ENCODE results near the gene PABPN1.
"Not testable (repeated sequence)": the region's sequence is repeated elsewhere in the genome, so short reads cannot be mapped to it uniquely, and the experiment has no call there.

The PABPN1 gene

GRCh38 chr14:23321572-23322547 is 603 bp downstream of the PABPN1 start:
- Histone ChIP-seq H3K4me1 (peaks cover 3% of the 10 kb centered on the region; the same call in 1 of the 2 replicates), H3K27me3 (no peaks in the 10 kb centered on the region), H3K9me3 (no peaks in the 10 kb centered on the region; the same call in 1 of the 2 replicates), H3K36me3 (peaks cover 25% of the 10 kb centered on the region), H3K4me3 (ENCODE audit: low read depth, low read length) (peak overlapping the region; percentile 100)
- no peak for TF ChIP-seq CTCF (IDR thresholded peaks at IDR 0.05; ENCODE audit: low read depth, low read length)
- DNase-seq: peak; percentile 43

- TF ChIP-seq CTCF (IDR thresholded peaks at IDR 0.05; ENCODE audit: low read depth, low read length): no peak
- no peak for DNase-seq
- H3K9me3 ChIP-seq: no peaks in the 10 kb centered on the region; the same call in 1 of the 2 replicates
- no peaks in the 10 kb centered on the region for H3K27me3 ChIP-seq
- H3K36me3 ChIP-seq: peaks cover 25% of the 10 kb centered on the region
- peak overlapping the region; percentile 100 for H3K4me3 ChIP-seq (ENCODE audit: low read depth, low read length)
- H3K4me1 ChIP-seq: peaks cover 3% of the 10 kb centered on the region; the same call in 1 of the 2 replicates
Observed at GRCh38 chr14:23322568-23323517, 1.6 kb downstream of the PABPN1 start.

- Histone ChIP-seq H3K4me1 (peaks cover 3% of the 10 kb centered on the region; the same call in 1 of the 2 replicates), H3K9me3 (no peaks in the 10 kb centered on the region; the same call in 1 of the 2 replicates), H3K27me3 (no peaks in the 10 kb centered on the region), H3K4me3 (ENCODE audit: low read depth, low read length) (no peak overlapping the region), H3K36me3 (peaks cover 25% of the 10 kb centered on the region)
- no peak for TF ChIP-seq CTCF (IDR thresholded peaks at IDR 0.05; ENCODE audit: low read depth, low read length)
- DNase-seq: no peak
Observed at GRCh38 chr14:23323838-23324454, 2.7 kb downstream of the PABPN1 start.

- Histone ChIP-seq H3K4me1 (peaks cover 3% of the 10 kb centered on the region; the same call in 1 of the 2 replicates), H3K36me3 (peaks cover 25% of the 10 kb centered on the region), H3K4me3 (ENCODE audit: low read depth, low read length) (no peak overlapping the region), H3K27me3 (no peaks in the 10 kb centered on the region), H3K9me3 (no peaks in the 10 kb centered on the region; the same call in 1 of the 2 replicates)
- DNase-seq: no peak
- no peak for TF ChIP-seq CTCF (IDR thresholded peaks at IDR 0.05; ENCODE audit: low read depth, low read length)
Observed at GRCh38 chr14:23324455-23324846, 3.2 kb downstream of the PABPN1 start.

GRCh38 chr14:23324993-23325392 is 3.7 kb downstream of the PABPN1 start:
- H3K4me1 ChIP-seq: peaks cover 3% of the 10 kb centered on the region; the same call in 1 of the 2 replicates
- H3K27me3 ChIP-seq: no peaks in the 10 kb centered on the region
- DNase-seq: no peak
- H3K4me3 ChIP-seq (ENCODE audit: low read depth, low read length): no peak overlapping the region
- peaks cover 25% of the 10 kb centered on the region for H3K36me3 ChIP-seq
- H3K9me3 ChIP-seq: no peaks in the 10 kb centered on the region; the same call in 1 of the 2 replicates
- no peak for TF ChIP-seq CTCF (IDR thresholded peaks at IDR 0.05; ENCODE audit: low read depth, low read length)

- peaks cover 25% of the 10 kb centered on the region for H3K36me3 ChIP-seq
- H3K4me3 ChIP-seq (ENCODE audit: low read depth, low read length); H3K9me3 ChIP-seq; H3K27me3 ChIP-seq; DNase-seq; H3K4me1 ChIP-seq: not testable (repeated sequence)
Observed at GRCh38 chr14:23325746-23326145, 4.5 kb downstream of the PABPN1 start.
